Kidney (tissue), 14 donors: Measurements from ENCODE around the gene MEF2B. TPM values are rescaled to one million over a fixed set of nuclear protein-coding genes. Genes with fewer than 3 reads are reported as not detected.
A peak's percentile ranks its signal among the peaks of the same experiment; 100 is the strongest.
"Not testable (repeated sequence)": the region's sequence is repeated elsewhere in the genome, so short reads cannot be mapped to it uniquely, and the experiment has no call there.

Experiments used
- DNase-seq, 5 donors: peaks; one replicate each; pipeline ENCODE4 v3.0.0-alpha.2; 2013 to 2020
- FAIRE-seq: peaks from 2 replicates; lab custom pipeline; 2012; peaks lifted over from hg19 to GRCh38; lab: Jason Lieb, UNC
- H3K27ac ChIP-seq, 2 donors: one replicate each; pipeline ENCODE4 v1.7.0; 2013; ENCODE audit warnings: low read depth in 2 of 2, low read length in 2 of 2, inconsistent platforms in 1 of 2
- H3K27me3 ChIP-seq: one replicate; pipeline ENCODE4 v1.7.1; 2013; ENCODE audit warnings: low read length, inconsistent platforms; ENCODE audit not compliant: control insufficient read depth, insufficient read depth
- H3K36me3 ChIP-seq, 3 donors: one replicate each; pipeline versions ENCODE4 v1.7.0 to v1.7.1; 2013; ENCODE audit warnings: low read length in 3 of 3, control low read depth in 1 of 3, inconsistent platforms in 1 of 3; ENCODE audit not compliant: insufficient read depth in 3 of 3, control insufficient read depth in 2 of 3
- H3K4me1 ChIP-seq, 3 donors: one replicate each; pipeline versions ENCODE4 v1.7.0 to v1.7.1; 2013; ENCODE audit warnings: low read length in 3 of 3, inconsistent platforms in 1 of 3, low read depth in 1 of 3; ENCODE audit not compliant: control insufficient read depth in 2 of 3, insufficient read depth in 2 of 3
- H3K4me3 ChIP-seq, 3 donors: one replicate each; pipeline versions ENCODE4 v1.7.0 to v1.8.1; 2013; ENCODE audit warnings: low read length in 3 of 3, control low read depth in 1 of 3, inconsistent platforms in 1 of 3
- H3K9ac ChIP-seq, 3 donors: one replicate each; pipeline versions ENCODE4 v1.7.0 to v1.7.1; 2013; ENCODE audit warnings: low read length in 3 of 3, control low read depth in 1 of 3, inconsistent platforms in 1 of 3
- H3K9me3 ChIP-seq, 3 donors: one replicate each; pipeline versions ENCODE4 v1.7.0 to v1.7.1; 2013; ENCODE audit warnings: low read length in 3 of 3, control low read depth in 1 of 3, inconsistent platforms in 1 of 3; ENCODE audit not compliant: control insufficient read depth in 2 of 3, insufficient read depth in 1 of 3
- intact Hi-C: fragments of 100-400 bp; cut with DNase I; formaldehyde crosslinking; loops from one replicate; pipeline ENCODE4 v1.11.1; 2022
- polyA plus RNA-seq: library from polyadenylated mRNA; stranded (reverse); fragments of 350-450 nt; fragmentation: Illumina TruSeq; extraction: RNeasy Lipid Tissue Mini Kit (QIAGEN cat#74804); gene quantifications from one replicate; pipeline ENCODE4 v1.2.3, GENCODE V29; 2014; ENCODE audit warnings: low read depth, low replicate concordance; ENCODE audit not compliant: insufficient read depth
- total RNA-seq: library from RNA; stranded (reverse); fragmentation: NEBNext Ultra II Directional; extraction: Animal tissue kit (Norgen Biotek cat#: 25700); gene quantifications from one replicate; pipeline ENCODE4 v1.2.1, GENCODE V29; 2021
- TF ChIP-seq, protein P1 (sequence below): IDR thresholded peaks from 3 replicates; pipeline ENCODE4 v1.5.1; 2012; ENCODE audit warnings: mild to moderate bottlenecking, moderate library complexity, borderline replicate concordance; ENCODE audit not compliant: insufficient read depth; ENCODE audit errors: extremely low read depth
- donor health status: control.
- donor health status: control.
- donor health status: control.
- donor health status: control.
- donor health status: control.
- donor health status: DM: yes; HTN: yes; CAD: no.
- donor health status: Normal renal cell carcinoma (clear cell type).

MEF2B gene
- total and polyA plus RNA-seq, 2 donors from 2014 or later, result 0.47 to 3.4 TPM

DNA sequence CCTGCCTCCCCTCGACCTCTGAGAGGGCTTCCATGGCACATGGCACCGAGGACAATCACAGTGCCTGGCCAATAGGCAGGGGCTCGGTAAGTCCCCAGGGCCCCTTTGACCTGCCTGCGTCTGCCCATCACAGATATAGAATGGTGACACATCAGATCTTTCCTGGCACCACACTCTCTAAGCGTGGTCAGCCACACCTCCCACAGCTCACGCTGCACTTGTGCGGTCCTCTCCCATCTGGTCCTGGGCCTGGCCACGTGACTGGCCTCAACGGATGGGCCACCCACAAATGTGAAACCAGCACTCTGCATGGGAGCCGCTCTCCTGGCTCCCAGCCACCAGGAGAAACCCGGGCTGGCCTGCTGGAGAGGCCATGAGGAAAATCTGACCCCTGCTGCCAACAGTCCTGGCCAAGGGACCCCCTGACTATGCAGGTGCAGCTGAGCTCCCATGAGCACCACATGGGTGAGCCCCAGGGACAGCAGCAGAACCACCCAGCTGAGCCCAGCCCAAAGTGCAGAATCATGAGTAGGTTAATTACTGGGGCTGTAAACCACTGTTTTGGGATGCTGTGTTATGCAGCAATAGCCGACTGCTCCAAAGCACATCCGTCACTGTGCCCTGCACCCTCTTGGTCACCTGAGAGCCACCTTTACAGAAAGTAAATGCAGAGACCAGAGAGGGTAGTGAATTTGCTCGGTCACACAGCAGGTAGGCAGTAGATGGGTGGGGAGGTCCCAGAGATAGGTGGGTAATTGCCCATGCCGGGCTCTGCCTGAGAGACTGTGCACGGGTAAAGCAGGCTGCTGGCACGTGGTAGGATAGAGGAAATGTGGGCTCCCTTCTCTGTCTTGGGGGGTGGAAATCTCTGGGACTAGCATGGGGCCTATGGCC, 9.7 kb upstream of the MEF2B start:
- no peaks in the 10 kb centered on the region for H3K4me1 ChIP-seq
- FAIRE-seq (no peak), DNase-seq (no peak)
- H3K27ac ChIP-seq, result no peak overlapping the region
- no peaks in the 10 kb centered on the region for H3K9me3 ChIP-seq
- TF ChIP-seq, protein P1, sequence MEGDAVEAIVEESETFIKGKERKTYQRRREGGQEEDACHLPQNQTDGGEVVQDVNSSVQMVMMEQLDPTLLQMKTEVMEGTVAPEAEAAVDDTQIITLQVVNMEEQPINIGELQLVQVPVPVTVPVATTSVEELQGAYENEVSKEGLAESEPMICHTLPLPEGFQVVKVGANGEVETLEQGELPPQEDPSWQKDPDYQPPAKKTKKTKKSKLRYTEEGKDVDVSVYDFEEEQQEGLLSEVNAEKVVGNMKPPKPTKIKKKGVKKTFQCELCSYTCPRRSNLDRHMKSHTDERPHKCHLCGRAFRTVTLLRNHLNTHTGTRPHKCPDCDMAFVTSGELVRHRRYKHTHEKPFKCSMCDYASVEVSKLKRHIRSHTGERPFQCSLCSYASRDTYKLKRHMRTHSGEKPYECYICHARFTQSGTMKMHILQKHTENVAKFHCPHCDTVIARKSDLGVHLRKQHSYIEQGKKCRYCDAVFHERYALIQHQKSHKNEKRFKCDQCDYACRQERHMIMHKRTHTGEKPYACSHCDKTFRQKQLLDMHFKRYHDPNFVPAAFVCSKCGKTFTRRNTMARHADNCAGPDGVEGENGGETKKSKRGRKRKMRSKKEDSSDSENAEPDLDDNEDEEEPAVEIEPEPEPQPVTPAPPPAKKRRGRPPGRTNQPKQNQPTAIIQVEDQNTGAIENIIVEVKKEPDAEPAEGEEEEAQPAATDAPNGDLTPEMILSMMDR, result no peak
- H3K4me3 ChIP-seq, result no peak overlapping the region
- H3K9ac ChIP-seq, result no peak overlapping the region
- intact Hi-C loops, result no loop called here
- peaks cover 0 to 14% (median 8%) of the 10 kb centered on the region in 3 donors for H3K36me3 ChIP-seq
- no peaks in the 10 kb centered on the region for H3K27me3 ChIP-seq

DNA sequence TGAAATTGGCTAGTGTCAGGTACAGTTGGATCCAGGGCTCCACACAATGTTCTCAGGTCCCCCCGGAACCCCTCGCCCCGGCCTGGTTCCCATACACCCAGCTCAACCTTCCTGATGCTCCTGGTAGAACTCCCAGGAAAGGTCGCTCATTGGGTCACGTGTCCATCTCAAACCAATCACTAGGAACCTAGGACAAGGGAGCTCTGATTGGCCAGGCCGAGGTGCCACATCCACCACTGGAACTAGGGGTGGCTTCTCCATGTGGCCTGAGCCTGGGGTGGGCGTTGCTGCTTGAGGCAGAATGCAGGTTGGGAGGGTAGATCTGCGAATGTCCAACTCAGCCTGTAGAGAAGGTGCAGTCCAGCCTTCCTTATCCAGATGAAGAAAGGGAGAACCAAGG, 6.9 kb upstream of the MEF2B start:
- H3K4me1 ChIP-seq, result no peaks in the 10 kb centered on the region
- no peaks in the 10 kb centered on the region for H3K27me3 ChIP-seq
- DNase-seq (no peak), FAIRE-seq (no peak)
- no peak overlapping the region for H3K4me3 ChIP-seq
- TF ChIP-seq, protein P1, result no peak
- peaks cover 0 to 14% (median 8%) of the 10 kb centered on the region in 3 donors for H3K36me3 ChIP-seq
- no peak overlapping the region for H3K27ac ChIP-seq
- no peaks in the 10 kb centered on the region for H3K9me3 ChIP-seq
- H3K9ac ChIP-seq, result no peak overlapping the region
- intact Hi-C loops, result no loop called here

DNA sequence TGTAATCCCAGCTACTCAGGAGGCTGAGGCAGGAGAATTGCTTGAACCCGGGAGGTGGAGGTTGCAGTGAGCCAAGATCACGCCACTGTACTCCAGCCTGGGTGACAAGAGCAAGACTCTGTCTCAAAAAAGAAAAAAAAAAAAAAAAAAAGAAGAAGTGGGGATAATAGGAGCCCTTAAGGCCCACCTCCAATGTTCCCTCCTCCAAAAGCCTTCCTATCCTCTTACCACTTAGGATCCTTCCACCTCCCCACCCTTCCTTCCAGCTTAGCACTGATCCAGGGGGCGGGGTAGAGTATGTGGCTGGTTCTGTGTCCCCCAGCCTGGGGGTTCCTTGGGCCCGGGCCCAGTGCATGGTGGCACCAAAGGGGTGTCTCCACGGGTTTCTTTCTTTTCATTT, 3.2 kb upstream of the MEF2B start:
- H3K4me3 ChIP-seq, H3K9me3 ChIP-seq, H3K9ac ChIP-seq, H3K27ac ChIP-seq, H3K36me3 ChIP-seq, H3K4me1 ChIP-seq, DNase-seq, intact Hi-C loops, FAIRE-seq, H3K27me3 ChIP-seq: not testable (repeated sequence)

DNA sequence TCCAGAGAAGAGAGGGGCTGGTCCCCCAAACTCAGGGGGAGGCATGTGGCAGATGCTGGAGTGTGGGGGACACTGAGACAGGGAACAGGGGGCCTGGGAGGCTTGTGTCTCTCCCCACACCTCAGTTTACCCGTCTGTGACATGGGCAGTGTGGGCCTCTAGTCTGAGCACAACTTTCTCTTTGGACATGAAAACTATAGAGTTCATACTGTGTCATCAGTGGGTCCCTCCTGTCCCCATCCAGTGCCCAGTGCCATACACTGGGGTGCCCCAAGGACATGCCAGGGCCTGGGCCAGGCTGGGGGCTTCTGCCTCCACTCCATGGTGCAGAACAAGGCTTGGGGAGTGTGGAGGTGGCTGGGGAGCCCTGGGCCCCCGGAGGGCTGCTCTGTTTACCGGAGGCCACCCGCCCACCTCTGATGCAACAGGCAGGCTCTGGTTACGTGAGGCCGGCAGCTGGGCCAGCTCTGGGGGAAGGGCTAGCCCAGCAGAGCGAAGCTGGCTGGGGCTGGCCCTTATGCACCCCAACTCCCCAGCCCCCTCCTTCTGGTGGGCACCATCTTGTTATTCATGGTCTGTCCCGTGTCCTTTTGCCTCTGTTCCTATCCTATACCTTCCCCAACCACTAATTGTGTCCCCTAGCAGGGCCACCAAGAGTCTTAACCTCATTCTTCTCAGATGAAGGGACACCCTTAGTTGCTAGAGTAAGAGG, 1.9 kb upstream of the MEF2B start:
- no peak overlapping the region for H3K9ac ChIP-seq
- intact Hi-C loops, result no loop called here
- no peaks in the 10 kb centered on the region for H3K36me3 ChIP-seq
- TF ChIP-seq, protein P1, result no peak
- no peak overlapping the region for H3K27ac ChIP-seq
- peak in 4 of 5 donors; percentile 44 to 63 (median 50) for DNase-seq
- no peak for FAIRE-seq
- H3K9me3 ChIP-seq, result no peaks in the 10 kb centered on the region
- no peak overlapping the region for H3K4me3 ChIP-seq
- H3K27me3 ChIP-seq, result no peaks in the 10 kb centered on the region
- peaks cover 0 to 5% (median 0%) of the 10 kb centered on the region in 3 donors for H3K4me1 ChIP-seq
